NCI-H526 (cell line): ENCODE data around the gene RDH16.
A peak's percentile ranks its signal among the peaks of the same experiment; 100 is the strongest.
"Not testable (repeated sequence)": the region's sequence is repeated elsewhere in the genome, so short reads cannot be mapped to it uniquely, and the experiment has no call there.

Experiments used
- DNase-seq, 2 experiments: peaks; one replicate each; lab custom pipeline; 2025; lab: John Stamatoyannopoulos, UW

The RDH16 gene

GRCh38 chr12:56953314-56953713 lies 4.1 kb downstream of the RDH16 start:
- no peak for DNase-seq

- no peak for DNase-seq
These were observed 5.6 kb downstream of the RDH16 start for GRCh38 chr12:56951582-56952339.

GRCh38 chr12:56948881-56949280 lies 8.5 kb downstream of the RDH16 start:
- no peak for DNase-seq

- no peak for DNase-seq
These were observed 9.0 kb downstream of the RDH16 start for GRCh38 chr12:56948457-56948777.

GRCh38 chr12:56947633-56948456 lies 9.6 kb downstream of the RDH16 start:
- DNase-seq: peak in 1 of 2 experiments; percentile 4

- DNase-seq: no peak
These were observed 13.5 kb downstream of the RDH16 start for GRCh38 chr12:56943878-56944277.

- DNase-seq: not testable (repeated sequence)
These were observed 14.0 kb downstream of the RDH16 start for GRCh38 chr12:56943374-56943773.

- no peak for DNase-seq
These were observed 15.9 kb downstream of the RDH16 start for GRCh38 chr12:56941299-56942017.

- not testable (repeated sequence) for DNase-seq
These were observed 16.5 kb downstream of the RDH16 start for GRCh38 chr12:56940942-56941298.

- DNase-seq: no peak
These were observed 21.7 kb downstream of the RDH16 start for GRCh38 chr12:56935752-56936151.

- no peak for DNase-seq
These were observed 22.3 kb downstream of the RDH16 start for GRCh38 chr12:56935157-56935556.

- no peak for DNase-seq
These were observed 23.4 kb downstream of the RDH16 start, which contains the start of gene SDR9C7 for GRCh38 chr12:56933826-56934625. TSS of gene SDR9C7 (minus strand) at chr12:56934408. CDS start at chr12:56934261, 147 bp downstream.

GRCh38 chr12:56932867-56933266 lies 24.5 kb downstream of the RDH16 start:
- DNase-seq: no peak

- no peak for DNase-seq
These were observed 25.3 kb downstream of the RDH16 start for GRCh38 chr12:56932146-56932545.

GRCh38 chr12:56931474-56931978 lies 25.9 kb downstream of the RDH16 start:
- peak in 1 of 2 experiments; percentile 26 for DNase-seq

- no peak for DNase-seq
These were observed 27.2 kb downstream of the RDH16 start for GRCh38 chr12:56930241-56930640.

- no peak for DNase-seq
These were observed 27.6 kb downstream of the RDH16 start for GRCh38 chr12:56929780-56930179.

- no peak for DNase-seq
These were observed 29.1 kb downstream of the RDH16 start for GRCh38 chr12:56928262-56928661.

GRCh38 chr12:56927281-56927680 lies 30.1 kb downstream of the RDH16 start:
- DNase-seq: no peak

GRCh38 chr12:56922031-56922430 lies 35.4 kb downstream of the RDH16 start:
- DNase-seq: no peak

GRCh38 chr12:56921346-56921745 lies 36.1 kb downstream of the RDH16 start:
- DNase-seq: no peak

GRCh38 chr12:56918139-56918538 lies 39.3 kb downstream of the RDH16 start:
- not testable (repeated sequence) for DNase-seq
